CD4-positive, alpha-beta T cell treated with Interleukin-12 subunit alpha and Interleukin-12 subunit beta, for 1 hour (primary cell): Measurements from ENCODE around the gene ZNF718.
"Not testable (repeated sequence)": the region's sequence is repeated elsewhere in the genome, so short reads cannot be mapped to it uniquely, and the experiment has no call there.

Source experiments
- DNase-seq: peaks from one replicate; pipeline ENCODE4 v3.0.0-alpha.2; 2020

ZNF718 gene

GRCh38 chr4:161496-162284 is 37.4 kb downstream of the ZNF718 start:
- no peak for DNase-seq

GRCh38 chr4:169640-170039 is 45.3 kb downstream of the ZNF718 start:
- not testable (repeated sequence) for DNase-seq

DNA sequence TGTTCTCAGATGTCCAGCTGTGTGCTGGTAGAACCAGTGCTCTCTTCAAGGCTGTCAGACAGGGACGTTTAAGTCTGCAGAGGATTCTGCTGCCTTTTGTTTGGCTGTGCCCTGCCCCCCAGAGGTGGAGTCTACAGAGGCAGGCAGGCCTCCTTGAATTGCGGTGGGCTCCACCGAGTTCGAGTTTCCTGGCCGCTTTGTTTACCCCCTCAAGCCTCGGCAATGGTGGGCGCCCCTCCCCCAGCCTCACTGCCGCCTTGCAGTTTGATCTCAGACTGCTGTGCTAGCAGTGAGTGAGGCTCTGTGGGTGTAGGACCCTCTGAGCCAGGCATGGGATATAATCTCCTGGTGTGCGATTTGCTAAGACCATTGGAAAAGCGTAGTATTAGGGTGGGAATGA is 47.0 kb downstream of the ZNF718 start:
- not testable (repeated sequence) for DNase-seq

DNA sequence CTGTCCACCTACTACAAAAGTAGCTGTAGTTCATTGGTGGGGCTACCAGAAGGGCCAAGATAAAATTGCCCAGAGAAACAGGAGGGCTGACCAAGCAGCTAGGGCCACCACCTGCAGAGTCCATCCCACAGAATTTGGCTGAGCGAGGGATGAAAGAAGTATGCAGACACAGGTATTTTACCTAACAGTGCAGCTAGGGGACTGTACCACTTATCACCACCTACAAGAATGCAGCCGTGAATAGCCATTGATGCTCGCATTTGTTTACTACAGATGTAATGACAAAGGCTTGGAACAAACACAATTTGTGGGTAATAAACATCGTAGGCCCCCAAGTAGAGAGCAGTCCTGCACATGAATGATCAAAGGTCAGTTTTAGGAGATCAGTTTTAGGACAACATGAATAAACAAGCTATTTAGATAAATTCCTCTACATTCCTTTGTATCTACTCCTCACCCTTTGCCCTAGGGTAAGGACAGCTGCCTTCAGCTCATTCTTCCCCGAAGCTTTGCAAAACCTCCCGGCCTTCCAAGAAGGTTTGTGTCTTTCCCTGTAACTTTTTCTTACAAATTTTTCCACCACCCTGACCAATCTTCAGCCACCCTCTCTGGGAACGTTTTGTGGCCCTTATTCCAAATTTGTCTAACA is 49.5 kb downstream of the ZNF718 start:
- no peak for DNase-seq

DNA sequence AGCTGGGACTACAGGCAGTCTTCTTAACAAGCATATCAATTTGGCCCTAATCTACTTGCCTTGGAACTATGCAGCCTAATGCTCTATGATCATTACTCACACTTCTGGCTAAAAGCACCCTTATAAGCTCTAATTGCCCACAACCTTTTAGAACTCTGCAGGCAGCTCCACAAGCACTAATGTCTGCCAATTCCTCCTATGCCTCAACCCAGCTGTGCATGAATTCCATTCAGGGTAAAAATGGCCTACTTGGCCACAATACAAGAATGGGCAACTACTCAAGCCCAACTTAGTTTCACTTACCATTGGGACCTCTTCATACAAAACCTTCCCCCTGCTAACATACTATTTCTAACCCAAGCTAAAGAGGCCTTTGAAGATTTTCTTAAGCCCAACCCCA is 51.7 kb downstream of the ZNF718 start:
- no peak for DNase-seq

- no peak for DNase-seq
These were observed 52.7 kb downstream of the ZNF718 start for GRCh38 chr4:176995-177394.

DNA sequence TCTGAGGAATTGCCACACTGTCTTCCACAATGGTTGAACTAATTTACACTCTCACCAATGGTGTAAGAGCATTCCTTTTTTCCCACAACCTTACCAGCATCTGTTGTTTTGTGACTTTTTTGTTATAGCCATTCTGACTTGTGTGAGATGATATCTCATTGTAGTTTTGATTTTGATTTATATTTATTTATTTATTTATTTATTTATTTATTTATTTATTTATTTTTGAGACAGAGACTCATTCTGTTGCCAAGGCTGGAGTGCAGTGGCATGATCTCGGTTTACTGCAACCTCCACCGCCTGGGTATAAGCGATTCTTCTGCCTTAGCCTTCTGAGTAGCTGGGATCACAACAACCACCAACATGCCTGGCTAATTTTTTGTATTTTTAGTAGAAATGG is 57.9 kb downstream of the ZNF718 start:
- not testable (repeated sequence) for DNase-seq

- no peak for DNase-seq
These were observed 63.8 kb downstream of the ZNF718 start for GRCh38 chr4:188091-188490.

DNA sequence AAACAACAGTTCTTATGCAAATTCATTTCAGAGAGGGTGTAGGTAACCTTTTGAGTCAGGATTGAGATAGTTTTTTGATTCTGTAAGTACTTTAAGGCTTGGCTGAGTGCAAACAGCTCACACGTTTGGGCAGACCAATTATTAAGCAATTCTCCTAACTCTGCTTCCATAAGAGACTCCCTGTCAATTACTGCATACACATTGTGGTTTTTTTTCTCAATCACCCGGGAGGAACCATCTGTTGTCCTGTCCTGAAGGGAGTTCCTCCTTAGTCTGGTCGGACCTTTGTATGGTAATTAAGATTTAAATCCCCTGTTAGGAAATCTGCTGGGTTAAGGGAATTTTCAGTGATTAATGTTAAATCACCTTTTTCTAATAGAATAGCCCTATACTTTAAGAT is 70.9 kb downstream of the ZNF718 start:
- DNase-seq = not testable (repeated sequence)

DNA sequence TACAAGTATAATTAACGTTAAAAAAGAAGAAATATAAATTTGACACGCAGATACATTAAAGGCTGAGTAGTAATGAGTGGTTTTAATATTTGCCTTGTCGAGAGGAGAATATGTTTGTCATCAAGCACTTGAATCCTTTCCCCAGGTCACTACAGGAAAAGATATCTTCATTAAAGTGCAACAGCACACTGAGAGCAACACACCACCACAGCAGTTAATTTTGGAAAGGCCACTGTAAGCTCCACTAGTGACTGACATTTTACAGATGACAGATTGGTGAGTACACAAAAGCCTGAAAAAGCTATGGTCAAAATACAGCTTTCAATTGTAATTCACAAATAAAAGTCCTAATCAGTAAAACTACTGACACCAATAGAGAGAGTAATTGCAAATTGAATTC is 76.6 kb downstream of the ZNF718 start:
- no peak for DNase-seq

DNA sequence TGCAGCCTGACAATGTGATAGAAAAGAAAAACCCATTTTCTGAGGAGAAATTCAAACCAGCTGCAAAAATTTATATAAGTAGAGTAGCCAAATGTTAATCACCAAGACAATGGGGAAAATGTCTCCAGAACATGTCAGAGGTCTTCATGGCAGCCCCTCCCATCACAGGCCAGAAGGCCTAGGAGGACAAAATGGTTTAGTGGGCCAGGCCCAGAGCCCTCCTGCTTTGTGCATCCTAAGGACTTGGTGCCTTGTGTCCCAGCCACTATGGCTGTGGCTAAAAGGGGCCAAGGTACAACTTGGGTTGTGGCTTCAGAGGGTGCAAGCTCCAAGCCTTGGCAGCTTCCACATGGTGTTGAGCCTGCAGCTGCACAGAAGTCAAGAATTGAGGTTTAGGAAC is 78.5 kb downstream of the ZNF718 start:
- DNase-seq = not testable (repeated sequence)

DNA sequence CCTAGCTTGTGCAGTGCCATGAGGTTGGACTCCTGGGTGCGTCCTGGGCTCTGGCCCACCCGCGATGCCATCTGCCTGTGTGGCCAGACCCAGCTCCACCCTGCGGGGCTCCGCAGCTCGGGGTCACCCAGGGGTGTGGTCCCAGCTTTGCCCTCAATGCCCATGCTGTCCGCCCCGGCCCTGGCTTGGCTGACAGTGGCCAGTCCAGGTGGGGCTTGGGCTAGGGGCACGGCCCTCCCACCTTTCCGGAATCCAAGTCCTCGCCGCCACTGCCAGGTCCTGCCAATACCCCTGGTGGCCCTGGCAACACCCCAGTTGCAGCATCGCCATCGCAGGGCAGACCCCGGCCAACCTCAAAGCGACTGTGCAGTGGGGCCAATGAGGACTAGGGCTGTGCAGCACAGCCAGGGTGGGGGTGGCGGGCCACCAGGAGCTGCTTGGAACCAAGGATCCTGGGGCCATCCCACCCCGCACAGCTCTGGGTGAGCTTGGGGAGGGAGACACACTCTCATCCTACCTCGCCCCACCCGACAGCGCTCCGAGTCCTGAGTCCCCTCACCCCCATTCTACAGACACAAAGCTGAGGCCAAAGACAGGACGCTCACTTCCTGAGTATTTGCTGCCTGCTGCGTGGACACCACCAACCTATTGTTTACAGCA is 80.9 kb downstream of the ZNF718 start:
- no peak for DNase-seq

DNA sequence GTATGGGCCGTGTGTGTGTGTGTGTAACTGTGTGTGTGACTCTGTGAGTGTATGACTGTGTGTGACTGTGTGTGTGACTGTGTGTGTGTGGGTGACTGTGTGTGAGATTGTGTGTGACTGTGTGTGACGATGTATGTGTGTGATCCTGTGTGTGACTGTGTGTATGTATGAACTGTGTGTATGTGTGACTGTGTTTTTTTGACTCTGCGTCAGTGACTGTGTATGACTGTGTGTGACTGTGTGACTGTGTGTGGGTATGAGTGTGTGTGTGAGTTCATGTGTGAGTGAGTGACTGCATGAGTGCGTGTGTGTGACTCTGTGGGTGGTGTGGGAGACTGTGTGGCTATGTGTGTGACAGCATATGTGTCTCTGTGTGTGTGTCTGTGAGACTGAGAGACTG is 81.8 kb downstream of the ZNF718 start:
- no peak for DNase-seq

- not testable (repeated sequence) for DNase-seq
These were observed 84.3 kb downstream of the ZNF718 start for GRCh38 chr4:208416-209096.

GRCh38 chr4:211033-211511 is 86.8 kb downstream of the ZNF718 start:
- peak; percentile 34 for DNase-seq

DNA sequence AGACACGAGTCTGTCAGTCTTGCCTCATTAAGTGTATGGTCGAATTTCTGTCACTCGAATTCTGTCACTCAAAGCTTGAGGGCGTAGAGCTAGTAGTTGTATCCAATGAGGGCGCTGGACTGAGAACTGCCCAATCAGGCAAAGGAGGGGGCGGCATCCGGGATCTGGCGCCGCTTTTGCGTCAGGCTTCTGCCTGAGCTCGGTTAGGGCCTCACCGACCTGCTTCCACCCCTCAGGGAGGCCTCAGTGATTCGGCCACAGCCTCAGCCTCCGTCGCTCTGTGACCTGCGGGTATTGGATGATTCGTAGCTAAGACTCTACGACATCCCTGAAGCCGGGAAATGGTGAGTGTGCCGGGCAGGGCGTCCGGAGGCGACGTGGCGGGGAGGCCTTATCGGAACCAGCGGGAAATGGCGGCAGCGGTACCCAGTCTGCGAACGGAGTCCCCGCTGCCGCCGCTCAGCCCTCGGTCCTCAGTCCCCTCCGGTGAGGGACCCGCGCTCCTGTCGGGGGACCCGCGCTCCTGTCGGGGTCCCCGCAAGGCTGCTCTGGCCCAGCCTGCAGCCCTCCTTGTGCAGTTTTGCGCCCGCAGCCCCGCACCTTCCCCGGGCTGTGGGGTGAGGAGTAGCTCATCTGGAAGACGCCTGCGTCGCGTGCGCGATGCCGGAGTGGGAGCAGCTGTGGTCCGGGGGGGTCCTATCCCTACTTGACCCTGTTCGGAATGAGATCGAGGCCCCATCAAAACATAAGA is 88.3 kb downstream of the ZNF718 start:
- peak; percentile 7 for DNase-seq

DNA sequence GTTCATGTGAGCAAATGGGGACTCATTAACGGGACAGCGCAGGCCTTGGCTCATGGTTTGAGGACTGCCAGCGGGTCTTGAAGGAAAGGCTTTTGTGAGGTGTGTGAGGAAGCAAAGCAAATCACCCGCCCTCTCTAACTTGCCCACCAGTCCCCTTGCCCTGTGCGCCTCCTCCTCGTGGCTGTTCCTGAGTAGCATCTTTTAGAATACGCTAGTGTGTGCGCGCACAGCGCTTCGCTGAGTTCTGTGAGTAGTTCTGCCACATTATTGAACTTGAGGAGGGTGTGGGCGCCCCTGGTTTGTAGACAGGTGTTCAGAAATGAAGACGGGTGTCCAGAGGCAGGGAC is 88.9 kb downstream of the ZNF718 start:
- not testable (repeated sequence) for DNase-seq
